ENCODE data around the gene THADA.

DNA sequence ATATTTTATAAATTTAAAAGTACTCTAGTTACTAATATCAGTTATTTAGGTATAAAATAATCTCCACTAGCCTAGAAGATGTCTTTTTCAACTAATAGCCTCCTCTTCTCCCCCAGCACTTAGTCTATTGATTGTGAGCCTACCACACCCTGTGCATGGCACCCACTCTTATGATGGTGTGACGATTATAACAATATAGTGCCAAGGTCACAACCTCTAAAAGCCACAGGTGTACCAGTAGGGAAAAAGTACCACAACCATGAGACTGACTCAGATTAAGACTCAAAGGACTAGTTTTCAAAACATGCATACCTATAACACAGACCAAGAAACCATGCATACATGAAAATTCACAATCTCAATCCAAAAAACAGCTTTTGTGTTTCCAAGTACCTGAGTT is 27.6 kb downstream of the THADA start:
- TF ChIP-seq, protein P1, sequence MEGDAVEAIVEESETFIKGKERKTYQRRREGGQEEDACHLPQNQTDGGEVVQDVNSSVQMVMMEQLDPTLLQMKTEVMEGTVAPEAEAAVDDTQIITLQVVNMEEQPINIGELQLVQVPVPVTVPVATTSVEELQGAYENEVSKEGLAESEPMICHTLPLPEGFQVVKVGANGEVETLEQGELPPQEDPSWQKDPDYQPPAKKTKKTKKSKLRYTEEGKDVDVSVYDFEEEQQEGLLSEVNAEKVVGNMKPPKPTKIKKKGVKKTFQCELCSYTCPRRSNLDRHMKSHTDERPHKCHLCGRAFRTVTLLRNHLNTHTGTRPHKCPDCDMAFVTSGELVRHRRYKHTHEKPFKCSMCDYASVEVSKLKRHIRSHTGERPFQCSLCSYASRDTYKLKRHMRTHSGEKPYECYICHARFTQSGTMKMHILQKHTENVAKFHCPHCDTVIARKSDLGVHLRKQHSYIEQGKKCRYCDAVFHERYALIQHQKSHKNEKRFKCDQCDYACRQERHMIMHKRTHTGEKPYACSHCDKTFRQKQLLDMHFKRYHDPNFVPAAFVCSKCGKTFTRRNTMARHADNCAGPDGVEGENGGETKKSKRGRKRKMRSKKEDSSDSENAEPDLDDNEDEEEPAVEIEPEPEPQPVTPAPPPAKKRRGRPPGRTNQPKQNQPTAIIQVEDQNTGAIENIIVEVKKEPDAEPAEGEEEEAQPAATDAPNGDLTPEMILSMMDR (tag by site-specific recombination; IDR thresholded peaks at IDR 0.05) = no peak
- no peak for TF ChIP-seq ZNF837 (tag by site-specific recombination; IDR thresholded peaks at IDR 0.05)
- no peak for TF ChIP-seq TCF7L2 (IDR thresholded peaks at IDR 0.05; ENCODE audit: borderline replicate concordance, low read depth, low read length)
- no peak for TF ChIP-seq HOXA7 (CRISPR knock-in tag; IDR thresholded peaks at IDR 0.05; ENCODE audit: borderline replicate concordance)
- no peak for TF ChIP-seq ZNF114 (tag by site-specific recombination; IDR thresholded peaks at IDR 0.05)
- no peak for TF ChIP-seq ZNF138 (tag by site-specific recombination; IDR thresholded peaks at IDR 0.05; ENCODE audit: borderline replicate concordance)
- no peak for TF ChIP-seq SP7 (tag by site-specific recombination; IDR thresholded peaks at IDR 0.05)
- no peak for TF ChIP-seq SP2 (tag by site-specific recombination; IDR thresholded peaks at IDR 0.05)
- TF ChIP-seq ZNF530 (tag by site-specific recombination; IDR thresholded peaks at IDR 0.05; ENCODE audit: low read depth) = no peak
- TF ChIP-seq, protein P2, sequence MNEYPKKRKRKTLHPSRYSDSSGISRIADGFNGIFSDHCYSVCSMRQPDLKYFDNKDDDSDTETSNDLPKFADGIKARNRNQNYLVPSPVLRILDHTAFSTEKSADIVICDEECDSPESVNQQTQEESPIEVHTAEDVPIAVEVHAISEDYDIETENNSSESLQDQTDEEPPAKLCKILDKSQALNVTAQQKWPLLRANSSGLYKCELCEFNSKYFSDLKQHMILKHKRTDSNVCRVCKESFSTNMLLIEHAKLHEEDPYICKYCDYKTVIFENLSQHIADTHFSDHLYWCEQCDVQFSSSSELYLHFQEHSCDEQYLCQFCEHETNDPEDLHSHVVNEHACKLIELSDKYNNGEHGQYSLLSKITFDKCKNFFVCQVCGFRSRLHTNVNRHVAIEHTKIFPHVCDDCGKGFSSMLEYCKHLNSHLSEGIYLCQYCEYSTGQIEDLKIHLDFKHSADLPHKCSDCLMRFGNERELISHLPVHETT (tag by site-specific recombination; IDR thresholded peaks at IDR 0.05) = no peak
- TF ChIP-seq HOXC10 (CRISPR knock-in tag; IDR thresholded peaks at IDR 0.05) = no peak
- no peak for TF ChIP-seq ZBTB44 (tag by site-specific recombination; IDR thresholded peaks at IDR 0.05)

All from HEK293 (cell line).